Astrocyte (in vitro differentiated cells and primary cell): Measurements from ENCODE around the gene WBP1.

ENCODE experiments used
- EZH2 ChIP-seq: IDR thresholded peaks from 2 replicates; pipeline ENCODE4 v1.6.1; 2012; ENCODE audit warnings: mild to moderate bottlenecking, low read length, inconsistent platforms; ENCODE audit not compliant: insufficient read depth
- TF ChIP-seq, protein P1 (sequence below): IDR thresholded peaks from 2 replicates; pipeline ENCODE4 v1.5.1; 2011; ENCODE audit warnings: low read depth, mild to moderate bottlenecking, inconsistent platforms, low read length, moderate library complexity; ENCODE audit not compliant: insufficient read depth

DNA sequence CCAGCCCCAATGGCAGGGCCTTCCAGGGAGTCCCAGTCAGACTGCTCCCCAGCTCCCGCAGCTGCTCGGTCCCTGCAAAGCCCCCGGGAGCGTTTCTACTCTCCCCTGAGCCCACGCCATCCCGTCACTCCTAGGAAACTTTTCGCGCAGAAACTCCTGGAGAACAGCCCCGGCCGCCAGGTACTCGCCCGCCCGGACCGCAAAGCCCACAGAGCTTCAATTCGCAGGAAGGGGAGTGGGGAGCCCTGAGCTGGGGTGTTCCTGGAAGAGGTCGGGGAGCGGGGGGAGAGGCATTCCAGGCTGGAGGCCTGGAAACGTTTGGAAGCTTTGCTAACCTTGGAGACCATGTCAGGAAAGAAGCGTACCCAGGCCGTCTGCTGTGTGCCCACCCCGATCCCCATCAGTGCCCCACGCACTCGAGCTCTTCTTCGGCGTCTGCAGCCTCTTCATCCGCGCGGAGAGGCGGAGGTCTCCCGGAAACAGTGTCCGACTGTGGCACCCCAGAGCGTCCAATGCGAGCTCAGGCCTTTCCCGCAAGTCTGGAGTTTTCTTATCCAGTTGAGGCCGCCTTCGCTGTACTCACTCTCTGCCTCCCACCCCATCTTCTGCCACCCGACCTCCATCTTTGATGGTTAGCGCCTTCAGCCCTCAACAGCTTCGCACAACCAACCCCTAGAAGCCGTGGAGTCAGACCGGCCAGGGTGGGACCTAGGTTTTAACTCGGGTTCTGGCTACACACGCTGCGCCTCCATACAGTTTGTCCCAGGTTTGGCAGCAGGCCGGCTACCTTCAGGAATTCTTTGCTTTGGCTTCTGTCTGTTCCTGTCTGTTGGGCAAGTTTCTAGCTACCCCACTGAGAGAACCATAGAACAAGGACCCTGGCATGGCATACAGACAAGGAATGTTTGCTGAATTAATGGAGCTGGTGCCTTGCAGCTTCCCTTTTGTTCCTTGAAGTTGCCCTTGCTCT is 45.6 kb downstream of the WBP1 start:
- TF ChIP-seq EZH2, result no peak
- TF ChIP-seq, protein P1, sequence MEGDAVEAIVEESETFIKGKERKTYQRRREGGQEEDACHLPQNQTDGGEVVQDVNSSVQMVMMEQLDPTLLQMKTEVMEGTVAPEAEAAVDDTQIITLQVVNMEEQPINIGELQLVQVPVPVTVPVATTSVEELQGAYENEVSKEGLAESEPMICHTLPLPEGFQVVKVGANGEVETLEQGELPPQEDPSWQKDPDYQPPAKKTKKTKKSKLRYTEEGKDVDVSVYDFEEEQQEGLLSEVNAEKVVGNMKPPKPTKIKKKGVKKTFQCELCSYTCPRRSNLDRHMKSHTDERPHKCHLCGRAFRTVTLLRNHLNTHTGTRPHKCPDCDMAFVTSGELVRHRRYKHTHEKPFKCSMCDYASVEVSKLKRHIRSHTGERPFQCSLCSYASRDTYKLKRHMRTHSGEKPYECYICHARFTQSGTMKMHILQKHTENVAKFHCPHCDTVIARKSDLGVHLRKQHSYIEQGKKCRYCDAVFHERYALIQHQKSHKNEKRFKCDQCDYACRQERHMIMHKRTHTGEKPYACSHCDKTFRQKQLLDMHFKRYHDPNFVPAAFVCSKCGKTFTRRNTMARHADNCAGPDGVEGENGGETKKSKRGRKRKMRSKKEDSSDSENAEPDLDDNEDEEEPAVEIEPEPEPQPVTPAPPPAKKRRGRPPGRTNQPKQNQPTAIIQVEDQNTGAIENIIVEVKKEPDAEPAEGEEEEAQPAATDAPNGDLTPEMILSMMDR, result no peak
